Ecto neural progenitor cell (in vitro differentiated cells): ENCODE results near the gene BTNL2.
"Not testable (repeated sequence)": the region's sequence is repeated elsewhere in the genome, so short reads cannot be mapped to it uniquely, and the experiment has no call there.

Experiments
- DNase-seq: peaks from one replicate; pipeline ENCODE4 v3.0.0-alpha.2; 2018; ENCODE audit warnings: low spot score

Gene BTNL2

GRCh38 chr6:32406857-32407256 lies at the start of gene BTNL2:
TSS of gene BTNL2 (minus strand) at chr6:32407181. CDS start at chr6:32407123, 58 bp downstream.
- no peak for DNase-seq

GRCh38 chr6:32449088-32449736 lies 42.2 kb upstream of the BTNL2 start:
- DNase-seq, result no peak

GRCh38 chr6:32447932-32448331 lies 41.0 kb upstream of the BTNL2 start:
- DNase-seq, result no peak

GRCh38 chr6:32445321-32445854 lies 38.4 kb upstream of the BTNL2 start:
- no peak for DNase-seq

- no peak for DNase-seq
Measured at GRCh38 chr6:32444433-32444832, 37.5 kb upstream of the BTNL2 start.

- DNase-seq, result no peak
Measured at GRCh38 chr6:32442977-32443552, 36.1 kb upstream of the BTNL2 start.

GRCh38 chr6:32442243-32442667 lies 35.3 kb upstream of the BTNL2 start:
- DNase-seq, result no peak

GRCh38 chr6:32439602-32440214 lies 32.7 kb upstream of the BTNL2 start, which contains the start of gene HLA-DRA:
TSS of gene HLA-DRA (plus strand) at chr6:32439887. CDS start at chr6:32439951, 64 bp downstream.
- DNase-seq, result no peak

- no peak for DNase-seq
Measured at GRCh38 chr6:32439139-32439538, 32.2 kb upstream of the BTNL2 start.

- no peak for DNase-seq
Measured at GRCh38 chr6:32436995-32437836, 30.2 kb upstream of the BTNL2 start.

GRCh38 chr6:32436186-32436585 lies 29.2 kb upstream of the BTNL2 start:
- DNase-seq, result no peak

GRCh38 chr6:32433950-32434349 lies 27.0 kb upstream of the BTNL2 start:
- not testable (repeated sequence) for DNase-seq

GRCh38 chr6:32432050-32432450 lies 25.1 kb upstream of the BTNL2 start:
- DNase-seq, result no peak

- DNase-seq, result no peak
Measured at GRCh38 chr6:32431142-32431541, 24.2 kb upstream of the BTNL2 start.

- no peak for DNase-seq
Measured at GRCh38 chr6:32430179-32430578, 23.2 kb upstream of the BTNL2 start.

GRCh38 chr6:32427934-32428474 lies 21.0 kb upstream of the BTNL2 start:
- DNase-seq, result no peak

- no peak for DNase-seq
Measured at GRCh38 chr6:32427218-32427617, 20.2 kb upstream of the BTNL2 start.

- DNase-seq, result no peak
Measured at GRCh38 chr6:32426338-32426737, 19.4 kb upstream of the BTNL2 start.

- no peak for DNase-seq
Measured at GRCh38 chr6:32424589-32425300, 17.8 kb upstream of the BTNL2 start.

- DNase-seq, result no peak
Measured at GRCh38 chr6:32416036-32416435, 9.1 kb upstream of the BTNL2 start.

GRCh38 chr6:32415521-32416019 lies 8.6 kb upstream of the BTNL2 start:
- peak; percentile 82 for DNase-seq
